Measurements from ENCODE around the gene RNF144B.

DNA sequence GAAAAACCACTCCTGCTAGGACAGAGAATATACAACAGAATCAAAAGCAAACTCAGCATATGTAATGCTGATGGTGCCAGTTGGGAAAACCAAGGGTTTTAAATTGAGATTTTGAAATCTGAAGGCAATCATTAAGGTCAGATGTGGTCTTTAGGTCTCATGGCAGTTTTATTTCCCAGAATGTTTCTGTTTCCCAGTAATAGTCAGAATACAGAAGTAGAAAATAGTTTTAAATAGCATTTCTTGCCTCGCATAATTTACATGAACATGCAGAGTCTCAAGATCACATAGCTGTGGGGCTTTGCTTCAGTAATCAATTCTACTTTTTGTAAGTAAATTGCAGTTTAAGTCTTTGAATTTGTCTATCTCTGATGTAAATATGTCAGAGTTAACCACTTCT is 58.1 kb downstream of the RNF144B start:
- TF ChIP-seq, protein P1, sequence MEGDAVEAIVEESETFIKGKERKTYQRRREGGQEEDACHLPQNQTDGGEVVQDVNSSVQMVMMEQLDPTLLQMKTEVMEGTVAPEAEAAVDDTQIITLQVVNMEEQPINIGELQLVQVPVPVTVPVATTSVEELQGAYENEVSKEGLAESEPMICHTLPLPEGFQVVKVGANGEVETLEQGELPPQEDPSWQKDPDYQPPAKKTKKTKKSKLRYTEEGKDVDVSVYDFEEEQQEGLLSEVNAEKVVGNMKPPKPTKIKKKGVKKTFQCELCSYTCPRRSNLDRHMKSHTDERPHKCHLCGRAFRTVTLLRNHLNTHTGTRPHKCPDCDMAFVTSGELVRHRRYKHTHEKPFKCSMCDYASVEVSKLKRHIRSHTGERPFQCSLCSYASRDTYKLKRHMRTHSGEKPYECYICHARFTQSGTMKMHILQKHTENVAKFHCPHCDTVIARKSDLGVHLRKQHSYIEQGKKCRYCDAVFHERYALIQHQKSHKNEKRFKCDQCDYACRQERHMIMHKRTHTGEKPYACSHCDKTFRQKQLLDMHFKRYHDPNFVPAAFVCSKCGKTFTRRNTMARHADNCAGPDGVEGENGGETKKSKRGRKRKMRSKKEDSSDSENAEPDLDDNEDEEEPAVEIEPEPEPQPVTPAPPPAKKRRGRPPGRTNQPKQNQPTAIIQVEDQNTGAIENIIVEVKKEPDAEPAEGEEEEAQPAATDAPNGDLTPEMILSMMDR (IDR thresholded peaks at IDR 0.05) = no peak
- TF ChIP-seq POLR2A (IDR thresholded peaks at IDR 0.05) = no peak
